K562 (cell line): ENCODE measurements around the gene STT3B. TPM values are rescaled to one million over a fixed set of nuclear protein-coding genes. Genes with fewer than 3 reads are reported as not detected.

Source experiments
- MEIS2 ChIP-seq: fragments of 450-650 bp; IDR thresholded peaks from 2 replicates; pipeline ENCODE4 v1.6.1; 2014; ENCODE audit warnings: mild to moderate bottlenecking; ENCODE audit not compliant: partially characterized antibody
- RREB1 ChIP-seq: fragments of 250-450 bp; sonication (Bioruptor Pico); IDR thresholded peaks from 2 replicates; pipeline ENCODE4 v1.4.0; 2020
- TOE1 ChIP-seq, 2 experiments: fragments of 450-650 bp in 1 of 2; sonication (generic) in 1 of 2; formaldehyde crosslinking in 1 of 2; IDR thresholded peaks; 2 replicates each; pipeline versions ENCODE4 v1.7.1 to v1.8.0; 2016 to 2022; ENCODE audit warnings: borderline replicate concordance in 2 of 2, mild to moderate bottlenecking in 2 of 2, antibody characterized with exemption in 1 of 2, inconsistent platforms in 1 of 2, low read depth in 1 of 2, missing genetic modification reagents in 1 of 2, moderate library complexity in 1 of 2
- TSC22D4 ChIP-seq: fragments of 450-650 bp; IDR thresholded peaks from 2 replicates; pipeline ENCODE4 v1.6.1; 2016; ENCODE audit warnings: missing genetic modification characterization, missing biosample characterization, control low read depth
- WHSC1 ChIP-seq: IDR thresholded peaks from one replicate; pipeline ENCODE4 v1.6.1; 2012; ENCODE audit warnings: low read length, control low read depth, inconsistent platforms
- ZFP30 ChIP-seq: fragments of 250-450 bp; sonication (Bioruptor Pico); IDR thresholded peaks from 2 replicates; pipeline ENCODE4 v1.8.0; 2022; ENCODE audit warnings: moderate library complexity, mild to moderate bottlenecking, inconsistent platforms, borderline replicate concordance
- ZNF143 ChIP-seq: sonication (generic); formaldehyde crosslinking; IDR thresholded peaks from 2 replicates; pipeline ENCODE4 v1.9.0; 2022; ENCODE audit warnings: mild to moderate bottlenecking, missing genetic modification reagents
- polyA plus RNA-seq, 8 experiments: library from polyadenylated mRNA; depleted of rRNA in 4 of 8; stranded (reverse) in 5 of 8; unstranded in 3 of 8; fragments of >200 nt; fragmentation: Nextera tagmentation in 2 of 8; fragmentation: Illumina TruSeq in 1 of 8; extraction: Ambion mirVana in 2 of 8; extraction: Trizol in 1 of 8; gene quantifications; 2 replicates each; pipeline versions ENCODE4 v1.2.1 to v1.2.3, GENCODE V29; 2011 to 2014; ENCODE audit warnings: inconsistent platforms in 1 of 8, missing spikeins in 1 of 8
- total RNA-seq, 7 experiments: library from RNA; depleted of rRNA in 6 of 7; stranded (reverse); fragments of >200 nt in 6 of 7; fragmentation: Illumina TruSeq in 2 of 7; extraction: Trizol in 2 of 7; gene quantifications; 2 replicates each; pipeline versions ENCODE4 v1.2.1 to v1.2.3, GENCODE V29; 2011 to 2021; ENCODE audit warnings: low replicate concordance in 1 of 7
- TF ChIP-seq, protein P1 (sequence below): fragments of 450-650 bp; IDR thresholded peaks from 2 replicates; pipeline ENCODE4 v1.6.1; 2016
- TF ChIP-seq, protein P2 (sequence below): fragments of 250-450 bp; sonication (Bioruptor Pico); IDR thresholded peaks from 2 replicates; pipeline ENCODE4 v1.5.0; 2021

The STT3B gene
- total and polyA plus RNA-seq, 9 of the 15 experiments (the other 6 are each of a cell fraction or from before 2014, with no cell fraction given): 22.4 to 147 (median 100) TPM

- no peak for TF ChIP-seq RREB1
- TF ChIP-seq, protein P1, sequence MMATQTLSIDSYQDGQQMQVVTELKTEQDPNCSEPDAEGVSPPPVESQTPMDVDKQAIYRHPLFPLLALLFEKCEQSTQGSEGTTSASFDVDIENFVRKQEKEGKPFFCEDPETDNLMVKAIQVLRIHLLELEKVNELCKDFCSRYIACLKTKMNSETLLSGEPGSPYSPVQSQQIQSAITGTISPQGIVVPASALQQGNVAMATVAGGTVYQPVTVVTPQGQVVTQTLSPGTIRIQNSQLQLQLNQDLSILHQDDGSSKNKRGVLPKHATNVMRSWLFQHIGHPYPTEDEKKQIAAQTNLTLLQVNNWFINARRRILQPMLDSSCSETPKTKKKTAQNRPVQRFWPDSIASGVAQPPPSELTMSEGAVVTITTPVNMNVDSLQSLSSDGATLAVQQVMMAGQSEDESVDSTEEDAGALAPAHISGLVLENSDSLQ: no peak
- TF ChIP-seq ZNF143 (CRISPR knock-in tag): no peak
- TF ChIP-seq MEIS2: no peak
- TF ChIP-seq, protein P2, sequence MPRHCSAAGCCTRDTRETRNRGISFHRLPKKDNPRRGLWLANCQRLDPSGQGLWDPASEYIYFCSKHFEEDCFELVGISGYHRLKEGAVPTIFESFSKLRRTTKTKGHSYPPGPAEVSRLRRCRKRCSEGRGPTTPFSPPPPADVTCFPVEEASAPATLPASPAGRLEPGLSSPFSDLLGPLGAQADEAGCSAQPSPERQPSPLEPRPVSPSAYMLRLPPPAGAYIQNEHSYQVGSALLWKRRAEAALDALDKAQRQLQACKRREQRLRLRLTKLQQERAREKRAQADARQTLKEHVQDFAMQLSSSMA (CRISPR knock-in tag): no peak
- TF ChIP-seq TSC22D4: no peak
- no peak for TF ChIP-seq ZFP30 (CRISPR knock-in tag)
- no peak for TF ChIP-seq WHSC1
- no peak for TF ChIP-seq TOE1 (IDR thresholded peaks at IDR 0.05; ENCODE audit: borderline replicate concordance)
- TF ChIP-seq TOE1 (CRISPR knock-in tag; IDR thresholded peaks at IDR 0.05; ENCODE audit: borderline replicate concordance, low read depth): no peak
- TF ChIP-seq, all 486 proteins: peak for 0
Measured at GRCh38 chr3:31664031-31664430, 131.3 kb downstream of the STT3B start (continued).
